ENCODE results near the gene CACNA1B. TPM values are rescaled to one million over a fixed set of nuclear protein-coding genes. Genes with fewer than 3 reads are reported as not detected.

Gene CACNA1B
- total RNA-seq, 1 experiment from 2014 or later, result not detected

- Mint-ChIP-seq H3K36me3 (ENCODE audit: insufficient read depth, unreplicated experiment) (no peaks in the 10 kb centered on the region), H3K27me3 (ENCODE audit: unreplicated experiment) (peaks cover 26% of the 10 kb centered on the region), H3K9me3 (ENCODE audit: low read depth, unreplicated experiment) (peaks cover 5% of the 10 kb centered on the region), H3K4me3 (ENCODE audit: low read depth, unreplicated experiment) (no peak overlapping the region), H3K4me1 (ENCODE audit: low read depth, unreplicated experiment) (no peaks in the 10 kb centered on the region), H3K27ac (ENCODE audit: unreplicated experiment) (no peak overlapping the region)
- intact Hi-C loops (cut with micrococcal nuclease; ENCODE audit: unreplicated experiment), result no loop called here
- no TSS peak for BruUV-seq (replicated peaks)
- CTCF ChIA-PET, result no interaction called here
- DNase-seq, result no peak
- no peak for TF ChIP-seq CTCF (IDR thresholded peaks at IDR 0.05; ENCODE audit: unreplicated experiment)
These were observed 73.5 kb downstream of the CACNA1B start for GRCh38 chr9:137951107-137951506.

- H3K27me3 Mint-ChIP-seq (ENCODE audit: unreplicated experiment), result peaks cover 26% of the 10 kb centered on the region
- no peak overlapping the region for H3K27ac Mint-ChIP-seq (ENCODE audit: unreplicated experiment)
- H3K4me1 Mint-ChIP-seq (ENCODE audit: low read depth, unreplicated experiment), result no peaks in the 10 kb centered on the region
- TF ChIP-seq CTCF (IDR thresholded peaks at IDR 0.05; ENCODE audit: unreplicated experiment), result no peak
- BruUV-seq (replicated peaks), result no TSS peak
- H3K4me3 Mint-ChIP-seq (ENCODE audit: low read depth, unreplicated experiment), result no peak overlapping the region
- H3K9me3 Mint-ChIP-seq (ENCODE audit: low read depth, unreplicated experiment), result peaks cover 3% of the 10 kb centered on the region
- H3K36me3 Mint-ChIP-seq (ENCODE audit: insufficient read depth, unreplicated experiment), result no peaks in the 10 kb centered on the region
- intact Hi-C loops (cut with micrococcal nuclease; ENCODE audit: unreplicated experiment), result no loop called here
- CTCF ChIA-PET, result no interaction called here
- no peak for DNase-seq
These were observed 74.3 kb downstream of the CACNA1B start for GRCh38 chr9:137951597-137952490.

GRCh38 chr9:137952976-137953666 lies 75.5 kb downstream of the CACNA1B start:
- H3K27ac Mint-ChIP-seq (ENCODE audit: unreplicated experiment), result no peak overlapping the region
- CTCF ChIA-PET, result no interaction called here

More at GRCh38 chr9:137952976-137953666, 75.5 kb downstream of the CACNA1B start:
- Mint-ChIP-seq H3K36me3 (ENCODE audit: insufficient read depth, unreplicated experiment) (no peaks in the 10 kb centered on the region), H3K9me3 (ENCODE audit: low read depth, unreplicated experiment) (no peaks in the 10 kb centered on the region), H3K4me3 (ENCODE audit: low read depth, unreplicated experiment) (no peak overlapping the region), H3K4me1 (ENCODE audit: low read depth, unreplicated experiment) (no peaks in the 10 kb centered on the region), H3K27me3 (ENCODE audit: unreplicated experiment) (peaks cover 32% of the 10 kb centered on the region)
- no TSS peak for BruUV-seq (replicated peaks)
- TF ChIP-seq CTCF (IDR thresholded peaks at IDR 0.05; ENCODE audit: unreplicated experiment), result no peak
- DNase-seq, result no peak
- intact Hi-C loops (cut with micrococcal nuclease; ENCODE audit: unreplicated experiment), result no loop called here
